GM12864 (cell line): ENCODE data around the gene C18orf54.

Source experiments
- DNase-seq: peaks from one replicate; pipeline ENCODE4 v3.0.0-alpha.2; 2011; ENCODE audit warnings: low read depth
- H3K4me3 ChIP-seq: 2 replicates; pipeline ENCODE4 v1.5.1; 2011; ENCODE audit warnings: mild to moderate bottlenecking, low read depth, low read length, control low read depth
- TF ChIP-seq, protein P1 (sequence below): IDR thresholded peaks from 2 replicates; pipeline ENCODE4 v1.5.1; 2011; ENCODE audit warnings: low read depth, mild to moderate bottlenecking, moderate library complexity, low read length, control low read depth, inconsistent platforms; ENCODE audit errors: missing control alignments

Gene C18orf54

DNA sequence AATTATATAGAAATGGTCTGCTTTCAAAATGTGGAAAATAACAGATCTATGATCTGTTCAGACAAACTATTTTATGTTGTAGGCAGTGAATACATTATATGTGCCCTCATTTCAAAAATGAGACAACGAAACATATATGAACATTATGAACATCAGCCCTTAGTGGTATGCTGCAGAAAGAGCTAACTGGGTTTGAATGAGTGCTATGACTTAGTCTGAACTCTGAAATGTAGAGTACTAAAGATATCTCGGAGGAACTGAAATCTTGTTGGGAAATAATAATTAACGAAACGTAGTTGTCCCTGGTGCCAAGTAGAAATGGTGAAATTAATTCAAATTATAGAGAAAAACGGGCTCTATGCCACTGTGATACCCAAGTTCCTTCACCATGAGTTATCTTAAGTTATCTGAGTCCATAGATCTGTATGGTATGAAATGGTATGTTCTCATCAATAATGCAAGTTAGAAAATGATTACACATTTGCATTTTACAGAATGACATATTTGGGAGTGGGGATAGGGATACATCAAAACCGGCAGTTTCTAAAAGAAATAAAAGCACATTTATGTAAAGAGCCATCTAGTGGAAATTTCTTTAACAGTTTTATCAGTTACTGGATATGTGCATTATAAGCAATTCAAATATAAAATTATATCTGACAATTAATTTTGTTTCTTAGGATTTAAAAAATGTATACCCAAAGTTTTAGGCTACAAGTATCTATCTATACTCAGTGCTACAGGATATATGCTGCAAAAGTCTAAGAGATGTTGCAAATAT is 26.7 kb upstream of the C18orf54 start:
- H3K4me3 ChIP-seq: no peak overlapping the region
- no peak for DNase-seq
- TF ChIP-seq, protein P1, sequence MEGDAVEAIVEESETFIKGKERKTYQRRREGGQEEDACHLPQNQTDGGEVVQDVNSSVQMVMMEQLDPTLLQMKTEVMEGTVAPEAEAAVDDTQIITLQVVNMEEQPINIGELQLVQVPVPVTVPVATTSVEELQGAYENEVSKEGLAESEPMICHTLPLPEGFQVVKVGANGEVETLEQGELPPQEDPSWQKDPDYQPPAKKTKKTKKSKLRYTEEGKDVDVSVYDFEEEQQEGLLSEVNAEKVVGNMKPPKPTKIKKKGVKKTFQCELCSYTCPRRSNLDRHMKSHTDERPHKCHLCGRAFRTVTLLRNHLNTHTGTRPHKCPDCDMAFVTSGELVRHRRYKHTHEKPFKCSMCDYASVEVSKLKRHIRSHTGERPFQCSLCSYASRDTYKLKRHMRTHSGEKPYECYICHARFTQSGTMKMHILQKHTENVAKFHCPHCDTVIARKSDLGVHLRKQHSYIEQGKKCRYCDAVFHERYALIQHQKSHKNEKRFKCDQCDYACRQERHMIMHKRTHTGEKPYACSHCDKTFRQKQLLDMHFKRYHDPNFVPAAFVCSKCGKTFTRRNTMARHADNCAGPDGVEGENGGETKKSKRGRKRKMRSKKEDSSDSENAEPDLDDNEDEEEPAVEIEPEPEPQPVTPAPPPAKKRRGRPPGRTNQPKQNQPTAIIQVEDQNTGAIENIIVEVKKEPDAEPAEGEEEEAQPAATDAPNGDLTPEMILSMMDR: peak; percentile 11

DNA sequence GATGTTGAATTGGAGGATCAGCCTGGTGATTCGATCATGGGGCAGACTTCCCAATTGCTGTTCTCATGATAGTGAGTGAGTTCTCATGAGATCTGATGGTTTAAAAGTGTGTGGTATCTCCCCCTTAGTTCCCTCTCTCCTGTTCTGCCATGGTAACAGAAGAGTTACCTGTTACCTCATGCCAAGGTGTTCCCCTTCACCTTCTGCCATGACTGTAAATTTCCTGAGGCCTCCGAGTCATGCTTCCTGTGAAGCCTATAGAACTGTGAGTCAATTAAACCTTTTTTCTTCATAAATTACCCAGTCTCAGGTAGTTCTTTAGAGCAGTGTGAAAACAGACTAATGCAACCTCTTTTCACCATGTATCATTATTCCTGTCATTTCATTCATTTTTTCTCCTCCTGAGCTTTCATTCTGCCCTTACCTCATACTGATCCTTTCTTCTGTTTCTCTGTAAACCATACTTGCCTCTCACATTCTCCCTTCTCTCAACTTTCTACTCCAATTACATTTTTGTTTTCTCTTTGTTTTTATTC is 22.0 kb upstream of the C18orf54 start:
- no peak overlapping the region for H3K4me3 ChIP-seq
- TF ChIP-seq, protein P1: no peak

GRCh38 chr18:54338230-54338629 is 19.5 kb upstream of the C18orf54 start:
- TF ChIP-seq, protein P1: no peak
- no peak overlapping the region for H3K4me3 ChIP-seq
- DNase-seq: no peak

More for the DNA sequence above, 22.0 kb upstream of the C18orf54 start:
- no peak for DNase-seq

- TF ChIP-seq, protein P1: no peak
- no peak overlapping the region for H3K4me3 ChIP-seq
- DNase-seq: no peak
Observed at GRCh38 chr18:54351186-54351585, 6.5 kb upstream of the C18orf54 start.

DNA sequence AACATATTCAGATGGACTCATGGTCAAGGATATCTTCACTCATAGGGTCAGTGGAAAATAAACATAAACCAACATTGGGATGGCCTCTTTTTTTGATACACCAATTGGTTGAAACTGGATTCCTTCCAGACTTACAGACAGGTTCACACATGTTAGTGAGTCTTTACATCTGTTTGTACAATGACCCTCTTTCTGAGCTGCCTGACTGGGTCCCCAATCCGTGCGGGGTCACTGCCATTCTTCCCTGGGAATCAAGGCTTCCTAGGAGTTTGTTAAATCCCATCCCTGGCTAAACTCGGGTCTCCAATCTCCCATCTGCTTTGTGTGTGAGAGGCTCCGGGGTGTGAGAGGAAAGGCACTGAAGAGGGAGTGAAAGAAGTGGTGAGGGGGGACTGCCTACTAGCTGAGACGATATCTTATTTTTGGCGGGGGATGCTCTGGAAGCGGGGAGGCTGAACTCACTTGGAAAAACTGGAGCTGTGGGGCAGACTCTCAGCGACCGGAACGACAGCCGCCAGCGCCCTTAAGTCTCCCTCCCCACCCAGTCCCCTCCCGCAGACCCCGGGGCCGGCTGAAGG is 535 bp upstream of the C18orf54 start:
- TF ChIP-seq, protein P1: no peak
- no peak for DNase-seq
- peak overlapping the region; percentile 85 for H3K4me3 ChIP-seq

DNA sequence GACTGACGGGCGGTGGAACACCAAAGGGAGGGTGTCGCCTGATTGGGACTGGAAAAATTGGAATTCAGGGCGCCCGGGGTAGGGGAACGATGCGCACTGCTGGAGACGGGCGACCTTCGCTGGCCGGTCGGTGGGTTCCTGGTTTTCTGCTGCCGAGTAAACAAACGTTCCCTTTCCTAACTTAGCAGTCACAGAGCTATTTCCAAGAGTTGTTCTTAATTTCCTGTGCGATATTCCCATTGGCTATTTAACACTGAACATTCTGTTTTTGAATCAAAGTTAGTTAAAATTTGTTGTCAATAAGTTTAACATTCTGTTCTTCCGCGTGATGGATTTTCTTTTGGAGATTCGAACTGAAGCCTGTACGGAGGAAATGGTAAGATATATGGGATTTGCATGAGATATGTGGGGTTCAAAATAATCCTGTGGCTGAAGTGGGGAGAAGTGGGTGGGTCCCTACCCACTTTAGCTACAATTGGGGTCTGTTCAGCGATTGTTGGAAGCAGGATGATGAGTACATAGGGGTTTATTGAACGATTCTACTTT is 862 bp downstream of the C18orf54 start:
- H3K4me3 ChIP-seq: peak overlapping the region; percentile 85
- TF ChIP-seq, protein P1: no peak
- DNase-seq: no peak

- TF ChIP-seq, protein P1: no peak
- H3K4me3 ChIP-seq: peak overlapping the region; percentile 85; the same call in 1 of the 2 replicates
- DNase-seq: no peak
Observed at GRCh38 chr18:54359233-54359632, 1.5 kb downstream of the C18orf54 start.
